ENCODE measurements around the gene MDP1.

Gene MDP1

GRCh38 chr14:24198814-24199524, 16.9 kb downstream of the MDP1 start:
- ATAC-seq: no peak
- TF ChIP-seq, protein P1, sequence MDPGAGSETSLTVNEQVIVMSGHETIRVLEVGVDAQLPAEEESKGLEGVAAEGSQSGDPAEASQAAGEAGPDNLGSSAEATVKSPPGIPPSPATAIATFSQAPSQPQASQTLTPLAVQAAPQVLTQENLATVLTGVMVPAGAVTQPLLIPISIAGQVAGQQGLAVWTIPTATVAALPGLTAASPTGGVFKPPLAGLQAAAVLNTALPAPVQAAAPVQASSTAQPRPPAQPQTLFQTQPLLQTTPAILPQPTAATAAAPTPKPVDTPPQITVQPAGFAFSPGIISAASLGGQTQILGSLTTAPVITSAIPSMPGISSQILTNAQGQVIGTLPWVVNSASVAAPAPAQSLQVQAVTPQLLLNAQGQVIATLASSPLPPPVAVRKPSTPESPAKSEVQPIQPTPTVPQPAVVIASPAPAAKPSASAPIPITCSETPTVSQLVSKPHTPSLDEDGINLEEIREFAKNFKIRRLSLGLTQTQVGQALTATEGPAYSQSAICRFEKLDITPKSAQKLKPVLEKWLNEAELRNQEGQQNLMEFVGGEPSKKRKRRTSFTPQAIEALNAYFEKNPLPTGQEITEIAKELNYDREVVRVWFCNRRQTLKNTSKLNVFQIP (CRISPR knock-in tag; IDR thresholded peaks at IDR 0.05; ENCODE audit: borderline replicate concordance, low read depth): no peak
- TF ChIP-seq PPARA (CRISPR knock-in tag; IDR thresholded peaks at IDR 0.05; ENCODE audit: borderline replicate concordance) (no peak), ZNF70 (CRISPR knock-in tag; IDR thresholded peaks at IDR 0.05) (no peak), TOX (CRISPR knock-in tag; IDR thresholded peaks at IDR 0.05; ENCODE audit: borderline replicate concordance) (no peak), TSHZ2 (CRISPR knock-in tag; IDR thresholded peaks at IDR 0.05) (no peak), ZFP3 (CRISPR knock-in tag; IDR thresholded peaks at IDR 0.05) (no peak), ZNF565 (CRISPR knock-in tag; conservative IDR thresholded peaks at IDR 0.05; ENCODE audit: low read depth) (no peak), RARB (CRISPR knock-in tag; IDR thresholded peaks at IDR 0.05) (no peak), ZNF8 (CRISPR knock-in tag; IDR thresholded peaks at IDR 0.05) (no peak)

- no peak for ATAC-seq
- TF ChIP-seq ZNF8 (CRISPR knock-in tag; IDR thresholded peaks at IDR 0.05): no peak
- no peak for TF ChIP-seq PATZ1 (CRISPR knock-in tag; IDR thresholded peaks at IDR 0.05; ENCODE audit: borderline replicate concordance)
- TF ChIP-seq, protein P2, sequence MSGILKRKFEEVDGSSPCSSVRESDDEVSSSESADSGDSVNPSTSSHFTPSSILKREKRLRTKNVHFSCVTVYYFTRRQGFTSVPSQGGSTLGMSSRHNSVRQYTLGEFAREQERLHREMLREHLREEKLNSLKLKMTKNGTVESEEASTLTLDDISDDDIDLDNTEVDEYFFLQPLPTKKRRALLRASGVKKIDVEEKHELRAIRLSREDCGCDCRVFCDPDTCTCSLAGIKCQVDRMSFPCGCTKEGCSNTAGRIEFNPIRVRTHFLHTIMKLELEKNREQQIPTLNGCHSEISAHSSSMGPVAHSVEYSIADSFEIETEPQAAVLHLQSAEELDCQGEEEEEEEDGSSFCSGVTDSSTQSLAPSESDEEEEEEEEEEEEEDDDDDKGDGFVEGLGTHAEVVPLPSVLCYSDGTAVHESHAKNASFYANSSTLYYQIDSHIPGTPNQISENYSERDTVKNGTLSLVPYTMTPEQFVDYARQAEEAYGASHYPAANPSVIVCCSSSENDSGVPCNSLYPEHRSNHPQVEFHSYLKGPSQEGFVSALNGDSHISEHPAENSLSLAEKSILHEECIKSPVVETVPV (CRISPR knock-in tag; IDR thresholded peaks at IDR 0.05): no peak
- no peak for TF ChIP-seq ZNF565 (CRISPR knock-in tag; conservative IDR thresholded peaks at IDR 0.05; ENCODE audit: low read depth)
Measured at GRCh38 chr14:24197056-24197450, 18.8 kb downstream of the MDP1 start.

GRCh38 chr14:24196071-24197055, 19.5 kb downstream of the MDP1 start:
- peak; percentile 56 for ATAC-seq

More at GRCh38 chr14:24196071-24197055, 19.5 kb downstream of the MDP1 start:
- TF ChIP-seq BACH2 (CRISPR knock-in tag; IDR thresholded peaks at IDR 0.05; ENCODE audit: borderline replicate concordance): no peak
- no peak for TF ChIP-seq ZC3H10 (CRISPR knock-in tag; IDR thresholded peaks at IDR 0.05)
- TF ChIP-seq PPARA (CRISPR knock-in tag; IDR thresholded peaks at IDR 0.05; ENCODE audit: borderline replicate concordance): no peak
- TF ChIP-seq CREB5 (CRISPR knock-in tag; IDR thresholded peaks at IDR 0.05; ENCODE audit: low read depth): no peak
- TF ChIP-seq ZNF70 (CRISPR knock-in tag; IDR thresholded peaks at IDR 0.05): no peak

Data from SK-N-SH treated with all-trans-retinoic acid at 6 μM for 48 hours (cell line).